AG09319 (cell line): ENCODE results near the gene ATXN7.

Experiments used
- DNase-seq: peaks from one replicate; pipeline ENCODE4 v3.0.0-alpha.2; 2010; ENCODE audit warnings: low read depth; ENCODE audit errors: extremely low read depth
- CTCF ChIP-seq: IDR thresholded peaks from 2 replicates; pipeline ENCODE4 v1.5.1; 2011; ENCODE audit warnings: low read depth, mild to moderate bottlenecking, inconsistent platforms, low read length, moderate library complexity

The ATXN7 gene

GRCh38 chr3:63912768-63913588, 49.3 kb downstream of the ATXN7 start:
- no peak for TF ChIP-seq CTCF
- DNase-seq = no peak

- no peak for TF ChIP-seq CTCF
- no peak for DNase-seq
These were observed 50.6 kb downstream of the ATXN7 start for GRCh38 chr3:63914312-63914711.

- no peak for TF ChIP-seq CTCF
- no peak for DNase-seq
These were observed 54.7 kb downstream of the ATXN7 start for GRCh38 chr3:63918321-63918720.

GRCh38 chr3:63920001-63920400, 56.3 kb downstream of the ATXN7 start:
- TF ChIP-seq CTCF = no peak
- no peak for DNase-seq

GRCh38 chr3:63921741-63922482, 58.2 kb downstream of the ATXN7 start:
- DNase-seq = no peak
- TF ChIP-seq CTCF = no peak

GRCh38 chr3:63922491-63923199, 59.0 kb downstream of the ATXN7 start:
- TF ChIP-seq CTCF = no peak

More at GRCh38 chr3:63922491-63923199, 59.0 kb downstream of the ATXN7 start:
- no peak for DNase-seq
